ENCODE data around the gene ITGB8.

Gene ITGB8

DNA sequence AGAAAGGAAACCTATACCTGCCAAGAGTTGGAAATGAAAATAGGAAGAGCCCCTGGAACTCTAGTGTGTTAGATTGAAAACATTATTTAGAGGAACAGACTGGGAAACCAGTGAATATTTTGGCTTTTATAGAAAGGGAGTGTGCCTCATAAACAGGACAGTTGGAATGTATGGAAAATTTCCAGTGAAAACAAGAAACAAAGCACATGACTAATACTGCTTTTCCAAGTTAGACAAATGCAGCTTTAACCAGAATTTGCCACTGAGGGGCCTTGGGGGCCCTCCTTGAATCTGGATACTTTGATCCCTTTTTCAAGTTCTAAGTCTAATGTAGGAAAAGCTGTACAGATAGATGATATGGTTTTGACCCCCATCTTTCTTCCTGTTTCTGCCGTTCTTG, 21.2 kb downstream of the ITGB8 start:
- DNase-seq (ENCODE audit: low read depth in 1 of 2, low spot score in 1 of 2): no peak
- in situ Hi-C loops (cut with HindIII; ENCODE audit: low pct_unique_long_range_greater_than_20kb, low sequenced_read_pairs): no loop called here
- no peak for TF ChIP-seq JUND (IDR thresholded peaks at IDR 0.05; ENCODE audit: low read depth)

DNA sequence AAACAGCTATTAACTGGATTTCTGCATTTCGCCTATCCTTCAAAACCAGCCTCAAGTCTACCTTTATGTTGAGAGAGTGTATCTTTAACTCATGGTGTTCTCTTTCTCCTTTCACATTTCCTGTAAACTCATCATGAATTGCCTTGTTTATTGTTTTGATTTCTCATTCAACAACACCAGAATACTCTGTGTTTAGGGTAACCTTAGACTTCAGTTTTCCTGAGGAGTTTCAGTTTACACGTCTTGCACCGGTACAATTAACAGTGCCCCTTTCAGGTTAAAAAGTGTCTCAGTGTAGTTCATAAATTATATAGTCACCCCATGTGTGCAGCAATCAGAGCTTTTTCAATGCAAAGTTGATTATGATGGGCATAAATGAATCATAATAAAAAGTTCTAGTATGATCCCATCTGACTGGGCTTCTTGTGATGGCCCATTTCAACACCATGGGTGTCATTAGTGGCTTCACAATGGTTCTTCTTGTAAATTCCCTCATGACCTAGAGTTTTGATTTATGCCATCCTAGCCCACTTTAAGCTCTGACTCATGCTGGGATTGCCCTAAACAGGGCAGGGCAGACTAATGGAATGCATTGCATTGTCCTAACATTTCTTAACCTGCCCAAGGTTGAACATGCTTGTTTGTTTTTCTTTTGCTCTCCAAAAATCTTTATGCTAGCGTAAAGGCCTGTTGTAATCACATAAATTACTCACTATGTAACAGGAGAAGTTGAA, 22.0 kb downstream of the ITGB8 start:
- in situ Hi-C loops (cut with HindIII; ENCODE audit: low pct_unique_long_range_greater_than_20kb, low sequenced_read_pairs): no loop called here
- DNase-seq (ENCODE audit: low read depth in 1 of 2, low spot score in 1 of 2): no peak
- no peak for TF ChIP-seq JUND (IDR thresholded peaks at IDR 0.05; ENCODE audit: low read depth)

DNA sequence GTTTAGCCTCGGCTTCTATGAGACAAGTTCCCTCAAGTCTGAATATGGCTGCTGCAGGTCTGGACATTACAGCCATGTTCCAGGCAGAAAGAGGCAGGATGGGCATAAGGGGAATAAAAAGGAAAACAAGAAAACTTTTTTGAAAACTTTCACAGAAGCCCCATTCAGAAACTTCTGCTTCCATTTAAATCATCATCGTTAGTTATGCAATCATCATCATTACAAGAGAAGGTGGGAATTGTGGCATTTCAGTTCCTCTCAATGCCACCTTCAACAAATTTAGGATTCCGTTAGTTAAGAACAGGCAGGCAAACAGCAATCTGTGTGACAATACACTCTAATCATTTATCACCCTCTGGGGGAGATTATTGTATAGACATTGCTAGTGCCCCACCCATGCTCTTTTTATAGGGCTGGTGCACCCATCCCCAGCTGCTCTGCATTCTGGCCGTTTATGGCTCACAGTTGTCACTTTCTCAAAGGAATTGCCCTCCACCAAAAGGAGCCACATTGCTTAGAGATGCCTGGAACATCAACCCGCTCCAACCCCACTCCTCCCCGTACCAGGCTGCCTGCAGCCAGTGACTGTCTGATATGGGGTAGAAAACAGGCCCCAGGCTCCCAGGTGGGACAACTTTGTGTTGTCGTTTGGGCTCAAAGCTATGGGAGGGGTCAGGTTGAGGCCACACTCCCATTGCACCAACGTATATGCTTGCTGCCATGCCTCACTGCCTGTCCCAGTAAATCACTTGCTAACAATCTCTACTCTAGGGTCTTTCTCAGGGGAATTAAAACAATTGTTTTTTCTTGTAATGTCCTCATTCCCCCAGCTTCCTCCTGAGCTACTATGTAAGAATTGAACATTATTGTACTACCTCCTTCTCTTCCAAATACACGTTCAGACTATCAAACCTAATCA, 24.2 kb downstream of the ITGB8 start:
- in situ Hi-C loops (cut with HindIII; ENCODE audit: low pct_unique_long_range_greater_than_20kb, low sequenced_read_pairs): no loop called here

DNA sequence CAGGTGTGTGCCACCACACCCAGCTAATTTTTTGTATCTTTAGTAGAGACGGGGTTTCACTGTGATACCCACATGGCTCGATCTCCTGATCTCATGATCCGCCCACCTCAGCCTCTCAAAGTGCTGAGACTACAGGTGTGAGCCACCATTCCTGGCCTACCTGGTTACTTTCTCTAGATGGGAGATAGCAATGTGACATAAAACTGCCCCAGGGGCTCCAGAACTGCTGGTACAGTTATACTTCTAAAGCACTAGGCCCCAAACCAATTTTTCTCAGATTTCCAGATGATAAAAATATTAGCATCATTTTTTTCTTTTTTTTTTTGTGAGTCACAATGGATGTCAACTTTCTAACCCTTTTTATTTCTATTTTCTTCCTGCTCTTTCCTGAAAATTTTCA, 27.4 kb downstream of the ITGB8 start:
- no peak for DNase-seq (ENCODE audit: low read depth in 1 of 2, low spot score in 1 of 2)
- no peak for TF ChIP-seq JUND (IDR thresholded peaks at IDR 0.05; ENCODE audit: low read depth)
- in situ Hi-C loops (cut with HindIII; ENCODE audit: low pct_unique_long_range_greater_than_20kb, low sequenced_read_pairs): no loop called here

More for the DNA sequence above, 24.2 kb downstream of the ITGB8 start:
- TF ChIP-seq JUND (IDR thresholded peaks at IDR 0.05; ENCODE audit: low read depth): no peak
- DNase-seq (ENCODE audit: low read depth in 1 of 2, low spot score in 1 of 2): no peak

DNA sequence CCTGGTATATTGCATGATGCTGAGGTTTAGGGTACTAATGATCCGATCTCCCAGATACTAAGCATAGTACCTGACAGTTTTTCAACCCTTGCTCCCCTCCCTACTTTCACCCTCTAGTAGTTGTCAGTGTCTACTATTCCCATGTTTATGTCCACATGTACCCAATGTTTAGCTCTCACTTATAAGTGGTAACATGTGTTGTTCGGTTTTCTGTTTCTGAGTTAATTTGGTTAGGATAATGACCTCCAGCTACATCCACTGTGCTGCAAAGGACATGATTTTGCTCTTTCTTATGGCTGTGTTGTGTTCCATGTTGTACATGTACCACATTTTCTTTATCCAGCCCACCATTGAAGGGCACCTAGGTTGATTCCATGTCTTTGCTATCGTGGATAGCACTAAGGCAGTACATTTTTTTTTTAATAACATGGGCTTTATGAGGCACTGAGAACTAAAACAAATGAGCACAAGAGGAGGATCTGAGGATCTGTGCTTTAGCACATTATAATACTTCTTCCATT, 28.1 kb downstream of the ITGB8 start:
- TF ChIP-seq JUND (IDR thresholded peaks at IDR 0.05; ENCODE audit: low read depth): no peak
- in situ Hi-C loops (cut with HindIII; ENCODE audit: low pct_unique_long_range_greater_than_20kb, low sequenced_read_pairs): no loop called here
- no peak for DNase-seq (ENCODE audit: low read depth in 1 of 2, low spot score in 1 of 2)

DNA sequence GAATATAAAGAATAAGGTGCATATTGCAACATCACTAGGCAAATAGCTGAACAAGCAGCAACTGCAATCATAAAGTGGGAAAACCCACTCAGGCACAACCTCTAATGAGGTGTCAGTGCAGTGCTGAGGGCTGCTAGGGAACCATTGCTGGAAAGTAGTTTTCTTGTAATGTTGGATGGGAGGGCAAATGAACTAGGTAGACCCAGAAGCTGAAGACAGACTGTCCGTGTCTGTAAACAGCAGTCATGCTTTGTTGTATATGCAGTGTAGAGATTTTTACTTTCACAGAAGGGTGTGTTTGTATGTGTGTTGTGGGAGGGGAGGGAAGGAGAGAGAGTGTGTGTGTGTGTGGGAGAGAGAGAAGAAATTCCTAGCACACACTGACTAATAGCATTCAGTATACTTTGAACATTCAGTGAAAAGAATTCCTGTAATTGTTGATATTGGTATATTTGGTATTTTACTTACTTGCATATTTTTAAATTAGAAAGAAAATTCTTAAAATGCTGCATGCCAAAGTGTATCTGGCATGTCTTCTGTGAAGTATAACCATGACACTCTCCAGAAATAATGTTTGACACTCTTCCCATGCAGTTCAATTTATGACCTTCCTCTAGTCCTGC, 28.8 kb downstream of the ITGB8 start:
- no peak for DNase-seq (ENCODE audit: low read depth in 1 of 2, low spot score in 1 of 2)
- in situ Hi-C loops (cut with HindIII; ENCODE audit: low pct_unique_long_range_greater_than_20kb, low sequenced_read_pairs): no loop called here
- TF ChIP-seq JUND (IDR thresholded peaks at IDR 0.05; ENCODE audit: low read depth): no peak

DNA sequence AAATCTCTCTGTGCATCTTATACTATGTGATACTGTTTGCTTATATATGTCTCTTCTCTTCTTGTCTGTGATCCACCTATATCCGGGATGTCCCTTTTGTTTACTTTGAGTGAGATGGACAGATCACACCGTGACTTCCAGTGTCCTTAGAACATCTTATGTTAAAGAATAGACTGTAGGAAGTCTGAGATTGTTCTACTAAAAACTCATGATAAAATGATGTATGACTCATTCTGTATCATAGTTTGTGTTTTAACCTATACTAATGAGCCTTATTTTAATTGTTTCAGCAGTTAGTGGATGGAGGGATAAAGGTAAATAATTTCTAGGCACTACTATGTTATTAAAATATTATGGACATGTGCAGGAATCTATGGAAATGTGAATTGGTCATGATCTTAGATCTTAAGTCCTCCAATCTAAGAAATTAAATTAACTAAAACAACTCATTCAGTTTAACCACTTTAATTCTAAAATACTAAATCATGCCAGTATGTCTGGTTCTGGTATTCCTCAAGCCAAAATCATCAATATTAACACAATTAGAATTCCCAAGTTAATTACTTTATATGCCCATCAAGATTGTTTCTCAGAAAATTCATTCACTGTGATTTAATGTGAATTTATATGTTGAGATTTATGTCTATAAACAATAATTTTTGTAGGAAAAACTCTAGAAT, 32.0 kb downstream of the ITGB8 start:
- no peak for TF ChIP-seq JUND (IDR thresholded peaks at IDR 0.05; ENCODE audit: low read depth)
- DNase-seq (ENCODE audit: low read depth in 1 of 2, low spot score in 1 of 2): no peak
- in situ Hi-C loops (cut with HindIII; ENCODE audit: low pct_unique_long_range_greater_than_20kb, low sequenced_read_pairs): no loop called here

DNA sequence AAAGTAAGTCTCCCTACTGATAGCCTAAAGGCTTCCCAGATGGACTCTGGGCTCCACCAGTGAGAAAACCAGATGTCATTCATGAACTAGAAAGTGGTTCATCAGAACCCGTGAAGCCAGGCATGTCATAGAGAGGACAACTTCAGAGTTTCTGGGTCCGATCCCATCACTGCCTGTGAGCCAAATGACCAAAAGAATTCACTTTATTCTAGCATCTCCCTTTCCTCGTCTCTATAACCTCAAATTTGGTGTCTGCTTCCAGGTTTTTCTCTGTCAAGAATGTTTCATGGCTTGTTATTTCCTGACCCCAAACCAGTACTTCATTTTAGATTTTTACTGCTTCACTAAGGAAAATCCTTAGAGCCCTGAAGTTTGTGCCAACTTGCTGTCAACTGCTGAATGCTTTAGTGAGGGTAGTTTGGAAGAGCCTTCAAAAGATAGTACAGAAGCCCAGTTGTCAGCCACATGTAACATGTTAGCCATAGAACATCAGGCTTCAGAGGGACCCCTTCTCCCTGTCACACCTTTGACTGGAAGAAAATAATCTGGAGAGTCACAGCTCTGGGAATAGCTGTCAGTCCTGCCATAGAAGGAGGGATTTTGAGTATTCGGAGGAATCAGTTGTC, 34.0 kb downstream of the ITGB8 start:
- in situ Hi-C loops (cut with HindIII; ENCODE audit: low pct_unique_long_range_greater_than_20kb, low sequenced_read_pairs): no loop called here
- no peak for DNase-seq (ENCODE audit: low read depth in 1 of 2, low spot score in 1 of 2)

DNA sequence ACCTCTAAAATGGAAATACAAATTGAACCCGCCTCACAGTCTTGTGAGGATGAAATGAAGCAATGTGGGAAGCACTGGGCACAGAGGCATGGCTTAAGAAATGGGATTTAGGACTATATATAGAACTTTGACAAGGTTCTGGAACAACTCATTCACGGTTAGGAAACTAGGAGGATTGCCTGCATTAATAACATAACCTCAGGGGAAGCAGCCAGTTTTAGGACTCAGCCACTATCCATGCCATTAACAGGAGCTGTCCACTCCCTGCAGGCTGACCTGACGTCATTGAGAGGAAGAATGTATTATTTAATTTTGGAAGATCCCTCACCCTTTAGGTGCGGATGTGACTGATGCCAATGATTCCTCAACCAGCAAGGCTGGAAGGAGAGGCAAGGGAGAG, 34.8 kb downstream of the ITGB8 start:
- no peak for TF ChIP-seq JUND (IDR thresholded peaks at IDR 0.05; ENCODE audit: low read depth)
- DNase-seq (ENCODE audit: low read depth in 1 of 2, low spot score in 1 of 2): peak in 1 of 2 experiments; percentile 19
- in situ Hi-C loops (cut with HindIII; ENCODE audit: low pct_unique_long_range_greater_than_20kb, low sequenced_read_pairs): no loop called here

More for the DNA sequence above, 34.0 kb downstream of the ITGB8 start:
- no peak for TF ChIP-seq JUND (IDR thresholded peaks at IDR 0.05; ENCODE audit: low read depth)

DNA sequence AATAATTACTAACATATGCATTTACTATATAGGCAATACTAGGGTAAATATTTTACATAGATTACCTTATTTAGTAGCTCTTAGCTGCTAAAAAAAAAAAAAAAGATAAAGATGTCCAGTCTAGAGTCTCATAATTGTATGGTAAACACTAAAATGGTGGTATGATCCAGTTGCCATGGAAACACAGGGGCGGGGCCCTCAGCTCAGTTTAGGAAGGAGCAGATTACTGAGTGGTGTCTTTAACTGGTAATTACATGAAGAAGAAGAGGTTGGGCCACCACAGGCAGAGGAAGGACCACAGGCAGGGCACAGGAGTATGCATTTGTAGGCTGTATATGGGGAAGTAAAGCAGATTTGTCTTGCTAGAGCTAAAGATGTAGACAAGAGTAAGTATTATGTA, 43.7 kb downstream of the ITGB8 start:
- DNase-seq (ENCODE audit: low read depth in 1 of 2, low spot score in 1 of 2): no peak
- TF ChIP-seq JUND (IDR thresholded peaks at IDR 0.05; ENCODE audit: low read depth): no peak
- in situ Hi-C loops (cut with HindIII; ENCODE audit: low pct_unique_long_range_greater_than_20kb, low sequenced_read_pairs): no loop called here

DNA sequence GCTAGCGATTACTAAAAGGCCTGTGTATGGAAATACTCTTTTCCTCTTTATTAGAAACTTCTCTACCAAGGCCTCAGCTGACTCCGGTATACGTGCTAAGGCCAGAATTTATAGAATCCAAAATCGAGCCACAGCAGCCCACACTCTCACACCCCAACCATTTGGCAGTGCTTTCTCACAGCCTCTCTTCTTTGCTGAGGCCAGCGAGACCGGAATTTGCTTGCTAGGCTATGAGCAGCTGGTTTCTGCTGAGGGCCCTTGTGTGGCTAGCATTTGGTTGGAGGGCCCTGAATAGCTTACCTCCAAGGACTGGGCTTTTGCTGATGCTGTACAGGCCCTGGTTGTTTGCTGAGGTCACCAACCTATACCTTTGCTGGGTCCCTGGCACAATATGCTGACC, 46.1 kb downstream of the ITGB8 start:
- no peak for TF ChIP-seq JUND (IDR thresholded peaks at IDR 0.05; ENCODE audit: low read depth)
- no peak for DNase-seq (ENCODE audit: low read depth in 1 of 2, low spot score in 1 of 2)
- in situ Hi-C loops (cut with HindIII; ENCODE audit: low pct_unique_long_range_greater_than_20kb, low sequenced_read_pairs): no loop called here

Measured in T47D (cell line).